GM12878 (cell line): ENCODE measurements around the gene PHF2. TPM values are rescaled to one million over a fixed set of nuclear protein-coding genes. Genes with fewer than 3 reads are reported as not detected.

ENCODE experiments used
- ATAC-seq: fragments of 200-7000 bp; cut with Tn5 transposase; 3 replicates; pipeline ENCODE4 v1.9.1; 2020; ENCODE audit warnings: mild to moderate bottlenecking, moderate library complexity
- BruUV-seq: library from RNA; stranded (reverse); fragments of 400-500 nt; replicated peaks from 2 replicates; lab custom pipeline; 2021; lab: Mats Ljungman, UMichigan
- CTCF ChIA-PET: fragments of 300-600 bp; sonication (Branson Sonifier 250); formaldehyde crosslinking; extraction: SDS; loops from one replicate; lab custom pipeline; 2021; ENCODE audit warnings: inconsistent platforms; lab: Yijun Ruan, JAX
- POLR2A ChIA-PET: fragments of 350-600 bp; formaldehyde crosslinking; extraction: SDS; loops from one replicate; lab custom pipeline; 2021; ENCODE audit warnings: inconsistent platforms; lab: Charles Lee
- RAD21 ChIA-PET: fragments of 300-600 bp; sonication (Branson Sonifier 250); formaldehyde crosslinking; loops from one replicate; lab custom pipeline; 2023; ENCODE audit warnings: antibody characterized with exemption; ENCODE audit not compliant: unreplicated experiment; lab: Charles Lee
- SMC1A ChIA-PET: fragments of 300-600 bp; sonication (Branson Sonifier 250); formaldehyde crosslinking; loops from one replicate; lab custom pipeline; 2023; ENCODE audit not compliant: unreplicated experiment, uncharacterized antibody; lab: Charles Lee
- DNase-seq: peaks from one replicate; pipeline ENCODE4 v3.0.0-alpha.2; 2011; ENCODE audit warnings: low read depth, low spot score
- FAIRE-seq: peaks from 3 replicates; lab custom pipeline; 2011; peaks lifted over from hg19 to GRCh38; lab: Jason Lieb, UNC
- H2AFZ ChIP-seq: 2 replicates; pipeline ENCODE4 v1.6.0; 2011; ENCODE audit warnings: low read depth, low read length, control low read depth; ENCODE audit not compliant: control insufficient read depth
- H3K27ac ChIP-seq: 2 replicates; pipeline ENCODE4 v1.5.1; 2011; ENCODE audit warnings: control low read depth; ENCODE audit not compliant: control insufficient read depth, insufficient read depth
- H3K27me3 ChIP-seq, 2 experiments: replicated peaks in 1 of 2; 2 replicates each; pipeline versions ENCODE4 v1.6.0 to v1.6.1; 2011; ENCODE audit warnings: low read length in 1 of 2; ENCODE audit not compliant: control insufficient read depth in 2 of 2, insufficient read depth in 2 of 2
- H3K36me3 ChIP-seq, 2 experiments: 2 replicates each; pipeline ENCODE4 v1.5.1; 2011; ENCODE audit warnings: low read length in 1 of 2; ENCODE audit not compliant: control insufficient read depth in 2 of 2, insufficient read depth in 2 of 2
- H3K4me1 ChIP-seq: 2 replicates; pipeline ENCODE4 v1.6.1; 2011; ENCODE audit warnings: mild to moderate bottlenecking, low read length, moderate library complexity, mixed read lengths; ENCODE audit not compliant: control insufficient read depth, insufficient read depth
- H3K4me2 ChIP-seq: 2 replicates; pipeline ENCODE4 v1.6.0; 2011; ENCODE audit warnings: control low read depth; ENCODE audit not compliant: control insufficient read depth, insufficient read depth
- H3K4me3 ChIP-seq: fragments of 200-600 bp; sonication (generic); 2 replicates; pipeline ENCODE4 v1.5.1; 2016
- H3K79me2 ChIP-seq: 2 replicates; pipeline ENCODE4 v1.6.0; 2011; ENCODE audit warnings: low read length; ENCODE audit not compliant: control insufficient read depth, insufficient read depth
- H3K9ac ChIP-seq: 2 replicates; pipeline ENCODE4 v1.8.0; 2011; ENCODE audit warnings: low read length, control low read depth, mixed read lengths; ENCODE audit not compliant: control insufficient read depth, insufficient read depth
- H3K9me3 ChIP-seq: replicated peaks from 3 replicates; pipeline ENCODE4 v1.5.1; 2011; ENCODE audit warnings: mild to moderate bottlenecking, low read length; ENCODE audit not compliant: control insufficient read depth, insufficient read depth
- H4K20me1 ChIP-seq: 2 replicates; pipeline ENCODE4 v1.6.0; 2011; ENCODE audit not compliant: control insufficient read depth, insufficient read depth
- USF1 ChIP-seq: IDR thresholded peaks from 2 replicates; pipeline ENCODE4 v1.6.1; 2011; ENCODE audit warnings: borderline replicate concordance, low read depth, mild to moderate bottlenecking, moderate library complexity, mixed read lengths, low read length; ENCODE audit not compliant: insufficient read depth; ENCODE audit errors: extremely low read length
- ZBTB40 ChIP-seq: fragments of 450-650 bp; IDR thresholded peaks from 2 replicates; pipeline ENCODE4 v1.6.1; 2016; ENCODE audit warnings: mild to moderate bottlenecking, moderate library complexity, borderline replicate concordance
- WGBS: methylation state at CpG from one replicate; pipeline ENCODE4 v1.1.6; 2016; ENCODE audit warnings: low lambda C conversion rate; ENCODE audit not compliant: insufficient replicate concordance, insufficient coverage; ENCODE audit errors: missing lambda C conversion rate; 5-methylcytosine and 5-hydroxymethylcytosine counted together
- in situ Hi-C: fragments of 300-500 bp; cut with MboI; formaldehyde crosslinking; loops from 9 replicates; pipeline ENCODE4 v1.14.3; 2018; ENCODE audit warnings: mixed read lengths
- intact Hi-C: fragments of 100-400 bp; cut with micrococcal nuclease; formaldehyde crosslinking; loops from one replicate; pipeline ENCODE4 v1.14.2; 2022; ENCODE audit not compliant: unreplicated experiment
- polyA plus RNA-seq, 11 experiments: library from polyadenylated mRNA; depleted of rRNA in 4 of 11; unstranded in 6 of 11; stranded (reverse) in 5 of 11; fragments of >200 nt; fragmentation: Nextera tagmentation in 4 of 11; fragmentation: Illumina TruSeq in 1 of 11; extraction: Ambion mirVana in 4 of 11; extraction: Trizol in 1 of 11; gene quantifications; 1 replicate in 1 of 11; 2 replicates in 10 of 11; pipeline versions ENCODE4 v1.2.1 to v1.2.3, GENCODE V29; 2011 to 2016; ENCODE audit warnings: inconsistent platforms in 2 of 11, missing spikeins in 2 of 11, low read depth in 1 of 11
- total RNA-seq, 4 experiments: library from RNA; depleted of rRNA in 3 of 4; stranded (reverse); fragments of >200 nt in 3 of 4; fragmentation: Illumina TruSeq in 1 of 4; extraction: Trizol in 1 of 4; gene quantifications; 2 replicates each; pipeline versions ENCODE4 v1.2.1 to v1.2.3, GENCODE V29; 2013 to 2021

The PHF2 gene
- total and polyA plus RNA-seq, 10 of the 15 experiments (the other 5 are each of a cell fraction or from before 2014, with no cell fraction given) = 0.34 to 13.3 (median 5.5) TPM

- ChIA-PET SMC1A (no interaction called here), POLR2A (no interaction called here), RAD21 (no interaction called here), CTCF (no interaction called here)
- WGBS = 92% methylated on average over 13 of the region's 13 CpGs
- no peaks in the 10 kb centered on the region for H3K9me3 ChIP-seq
- DNase-seq (no peak), FAIRE-seq (no peak), ATAC-seq (no peak)
- no peak overlapping the region for H3K4me3 ChIP-seq
- no peak overlapping the region for H3K4me2 ChIP-seq
- no peaks in the 10 kb centered on the region for H3K27me3 ChIP-seq
- BruUV-seq = no TSS peak
- no peak for TF ChIP-seq USF1
- no peak for TF ChIP-seq ZBTB40
- no peaks in the 10 kb centered on the region for H3K79me2 ChIP-seq
- H2AFZ ChIP-seq = no peak overlapping the region
- H4K20me1 ChIP-seq = no peaks in the 10 kb centered on the region
- in situ Hi-C loops = no loop called here
- no peak overlapping the region for H3K9ac ChIP-seq
- intact Hi-C loops = no loop called here
- H3K4me1 ChIP-seq = no peaks in the 10 kb centered on the region
- H3K27ac ChIP-seq = no peak overlapping the region
- H3K36me3 ChIP-seq = no peaks in the 10 kb centered on the region; a peak in 1 of 4 replicates
These were observed 97.5 kb downstream of the PHF2 start for GRCh38 chr9:93673839-93674334.
